D341Med (cell line): ENCODE data around the gene NPVF.

ENCODE experiments used
- DNase-seq: peaks from one replicate; pipeline ENCODE4 v3.0.0; 2012; ENCODE audit warnings: low spot score

NPVF gene

GRCh38 chr7:25234336-25234735, 6.0 kb upstream of the NPVF start:
- no peak for DNase-seq

- no peak for DNase-seq
Measured at GRCh38 chr7:25223206-25223605, 5.1 kb downstream of the NPVF start.

DNA sequence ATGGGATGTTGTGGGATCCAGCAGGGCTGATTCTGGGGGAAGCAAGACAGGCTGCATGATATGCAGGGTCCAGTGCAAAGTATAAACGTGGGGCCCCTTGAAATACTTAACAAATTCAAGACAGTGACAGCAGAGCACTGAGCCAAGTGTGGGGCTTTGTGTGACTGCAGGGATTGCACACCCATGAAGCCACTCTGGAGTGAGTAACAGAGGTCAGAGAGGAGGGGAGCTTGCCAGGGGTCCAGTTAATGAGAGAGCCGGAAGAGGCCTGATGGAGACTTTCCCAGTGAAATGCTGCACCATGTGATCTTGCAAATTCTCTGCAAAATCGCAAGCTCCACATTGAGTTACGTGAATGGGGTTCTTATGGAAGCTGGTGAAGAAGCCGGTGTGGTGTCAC, 5.6 kb downstream of the NPVF start:
- no peak for DNase-seq

GRCh38 chr7:25221009-25221408, 7.3 kb downstream of the NPVF start:
- no peak for DNase-seq

DNA sequence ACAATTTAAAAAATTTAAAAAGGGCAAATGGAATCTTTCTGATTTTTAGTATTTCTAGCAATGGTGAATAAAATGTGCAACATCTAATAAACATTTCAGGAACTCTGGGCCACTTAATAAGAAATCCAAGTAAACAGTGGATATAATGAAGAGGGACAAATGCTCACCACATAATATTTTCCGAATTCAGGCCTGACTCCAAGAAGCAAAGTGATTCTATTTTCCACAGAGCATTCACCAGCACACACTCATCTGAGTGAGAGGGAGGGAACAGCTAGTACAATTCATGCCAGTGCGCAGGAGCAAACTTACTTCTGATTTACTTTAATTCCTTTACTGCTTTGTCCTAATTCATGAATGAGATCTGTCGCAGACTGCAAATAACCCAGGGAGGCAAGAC, 10.1 kb downstream of the NPVF start:
- DNase-seq, result no peak

DNA sequence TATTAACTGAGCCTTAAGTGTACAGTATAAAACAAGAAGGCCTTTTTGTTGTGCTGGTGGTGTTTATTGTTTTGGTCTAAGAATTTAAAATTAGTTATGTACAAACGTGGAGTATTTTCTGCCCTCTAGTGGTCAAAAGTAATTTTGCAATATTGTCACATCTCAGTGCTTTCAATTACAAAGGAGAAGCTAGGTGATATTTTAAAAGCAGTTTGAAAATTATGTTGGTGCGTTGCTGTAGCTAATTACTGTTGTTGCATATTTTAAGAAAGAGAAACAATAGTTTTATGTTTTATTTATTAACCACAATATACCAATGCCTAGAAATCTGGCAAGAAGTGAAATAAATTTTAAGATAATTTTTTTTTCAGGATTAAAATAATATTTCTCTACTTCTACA, 11.4 kb downstream of the NPVF start:
- DNase-seq, result no peak

- DNase-seq, result no peak
Measured at GRCh38 chr7:25215694-25216335, 12.5 kb downstream of the NPVF start.

- DNase-seq, result no peak
Measured at GRCh38 chr7:25208525-25209221, 19.6 kb downstream of the NPVF start.

GRCh38 chr7:25207887-25208286, 20.4 kb downstream of the NPVF start:
- no peak for DNase-seq

DNA sequence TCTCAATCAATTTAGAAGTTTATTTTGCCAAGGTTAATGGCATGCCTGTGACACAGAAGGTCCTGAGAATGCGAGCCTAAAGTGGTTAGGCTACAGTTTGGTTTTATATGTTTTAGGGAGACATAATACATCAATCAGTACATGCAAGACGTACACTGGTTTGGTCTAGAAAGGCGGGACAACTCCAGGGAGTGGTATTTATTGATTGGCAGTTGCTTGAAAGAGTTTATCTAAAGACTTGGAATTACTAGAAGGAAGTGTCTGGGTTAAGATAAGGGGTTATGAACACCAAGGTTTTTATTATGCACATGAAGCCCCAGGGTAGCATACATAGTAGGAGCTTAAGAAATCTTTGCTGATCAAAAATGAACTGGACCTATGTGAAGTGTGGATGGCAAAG, 21.5 kb downstream of the NPVF start:
- no peak for DNase-seq

DNA sequence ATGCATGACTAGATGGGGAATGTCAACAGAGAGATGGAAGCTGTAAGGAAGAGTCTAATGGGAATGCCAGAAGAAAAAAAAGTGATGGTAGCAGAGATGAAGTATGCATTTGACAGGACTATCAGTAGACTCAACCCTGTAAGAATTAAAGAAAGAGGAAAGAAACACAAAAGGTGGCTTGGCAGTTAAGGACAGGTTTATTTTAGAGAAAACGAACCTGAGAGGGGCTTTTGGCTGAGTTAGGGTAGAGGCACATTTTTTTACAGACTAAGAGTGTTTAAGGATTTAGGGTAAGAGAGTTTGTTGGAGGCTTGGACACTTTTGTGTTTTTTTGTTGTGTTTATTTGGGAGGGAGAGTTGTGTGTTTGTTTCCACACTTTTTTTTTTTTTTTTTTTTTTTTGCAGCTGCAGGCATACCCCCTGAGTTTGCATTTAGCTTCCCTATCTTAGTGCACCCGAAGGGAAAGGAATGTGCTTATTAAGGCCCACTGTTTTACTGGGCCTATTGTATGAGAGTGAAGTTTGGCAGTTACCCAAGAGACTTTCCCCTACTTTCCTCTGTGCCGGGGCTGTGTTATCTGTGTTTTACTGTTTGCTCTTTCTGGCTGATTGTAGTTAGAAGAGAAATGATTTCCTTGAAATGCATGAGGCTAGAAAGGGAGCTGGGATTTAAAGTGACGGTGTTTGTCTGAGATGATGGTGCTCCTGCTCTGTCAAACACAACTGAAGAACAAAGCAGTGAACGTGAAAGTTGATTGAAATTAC, 32.0 kb downstream of the NPVF start:
- DNase-seq, result no peak

DNA sequence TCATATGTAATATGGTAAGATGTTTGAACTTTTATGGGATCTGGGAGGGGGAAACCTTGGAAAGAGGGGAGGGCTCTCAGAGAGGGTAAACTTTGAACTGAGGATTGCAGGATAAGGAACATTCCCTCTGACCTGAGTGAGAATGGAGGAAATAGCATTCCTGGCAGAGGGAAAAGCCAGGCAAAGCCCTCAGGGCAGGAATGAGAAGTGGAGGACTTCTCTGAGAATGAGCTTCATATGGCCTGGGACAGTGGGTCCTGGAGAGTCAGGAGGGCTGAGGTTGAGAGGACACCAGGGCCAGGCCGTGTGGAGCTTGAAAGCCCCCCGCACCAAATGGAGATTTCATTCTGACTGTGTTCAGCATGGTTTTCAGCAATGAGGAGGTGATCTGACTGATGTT, 34.2 kb downstream of the NPVF start:
- no peak for DNase-seq

DNA sequence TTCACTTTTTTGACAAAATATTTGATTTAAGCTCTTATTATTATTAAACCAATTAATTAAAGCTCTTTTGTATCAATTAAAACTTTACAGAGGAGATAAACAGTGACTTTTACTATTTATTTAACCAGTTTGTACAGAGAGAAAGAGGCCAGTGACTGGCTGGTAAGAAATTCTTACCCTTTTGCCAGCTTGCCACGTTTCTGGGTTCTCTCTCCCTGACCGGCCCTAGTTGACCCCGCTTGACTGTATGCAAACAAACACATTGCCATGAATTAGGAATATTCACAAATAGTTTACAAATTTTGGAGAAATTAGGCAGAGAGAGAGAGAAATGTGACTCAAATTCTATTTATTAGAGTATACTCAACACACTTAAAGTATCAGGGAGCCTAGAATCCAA, 36.2 kb downstream of the NPVF start:
- DNase-seq, result no peak

- no peak for DNase-seq
Measured at GRCh38 chr7:25189197-25189596, 39.1 kb downstream of the NPVF start.

DNA sequence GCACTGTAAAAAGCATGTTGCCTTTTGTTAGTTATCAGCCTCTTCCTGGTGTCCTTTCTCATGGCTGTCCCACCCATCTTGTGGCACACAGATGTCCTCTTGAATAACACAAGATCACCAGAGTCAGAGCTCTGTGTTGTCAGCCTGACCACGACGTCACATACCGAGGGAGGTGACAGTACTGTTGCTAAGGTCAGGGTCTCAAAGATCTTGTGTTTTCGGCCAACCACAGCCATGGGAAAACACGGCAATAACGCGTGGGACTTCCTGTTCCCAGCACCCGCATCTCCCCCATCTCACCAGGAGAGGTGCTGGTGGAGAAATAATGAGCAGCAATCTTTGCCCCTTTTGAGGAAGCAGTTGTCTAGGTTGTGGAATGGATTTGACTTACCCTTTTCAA, 40.4 kb downstream of the NPVF start:
- DNase-seq, result no peak

- DNase-seq, result no peak
Measured at GRCh38 chr7:25186436-25186835, 41.9 kb downstream of the NPVF start.

DNA sequence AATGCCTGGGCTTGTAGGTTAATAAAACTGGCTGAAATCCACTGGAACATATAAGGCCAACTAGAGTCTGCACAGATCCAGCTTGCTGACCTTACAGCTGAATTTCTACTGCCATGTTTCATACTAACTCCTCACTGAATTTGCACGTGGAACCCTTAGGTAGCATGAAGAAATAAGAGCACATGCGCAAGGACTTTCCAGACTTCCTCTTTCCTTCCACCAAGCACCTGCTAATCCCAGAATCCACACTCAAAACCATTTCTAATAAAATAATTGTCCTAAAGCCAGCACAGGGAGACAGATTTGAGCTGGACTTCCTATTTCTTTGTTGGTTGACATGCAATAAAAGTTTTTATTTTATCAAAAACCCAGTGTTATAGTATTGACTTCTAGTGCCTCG, 46.8 kb downstream of the NPVF start:
- DNase-seq, result no peak

DNA sequence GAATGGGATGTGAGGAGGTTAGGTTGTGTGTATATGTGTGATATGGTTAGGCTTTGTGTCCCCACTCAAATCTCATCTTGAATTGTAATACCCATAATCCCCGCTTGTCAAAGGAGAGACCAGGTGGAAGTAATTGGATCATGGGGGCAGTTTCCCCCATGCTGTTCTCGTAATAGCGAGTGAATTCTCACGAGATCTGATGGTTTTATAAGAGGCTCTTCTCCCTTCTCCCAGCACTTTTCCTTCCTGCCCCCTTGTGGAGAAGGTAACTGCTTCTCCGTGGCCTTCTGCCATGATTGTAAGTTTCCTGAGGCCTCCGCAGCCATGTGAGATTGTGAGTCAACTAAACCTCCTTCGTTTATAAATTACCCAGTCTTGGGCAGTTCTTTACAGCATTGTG, 47.3 kb downstream of the NPVF start:
- no peak for DNase-seq

DNA sequence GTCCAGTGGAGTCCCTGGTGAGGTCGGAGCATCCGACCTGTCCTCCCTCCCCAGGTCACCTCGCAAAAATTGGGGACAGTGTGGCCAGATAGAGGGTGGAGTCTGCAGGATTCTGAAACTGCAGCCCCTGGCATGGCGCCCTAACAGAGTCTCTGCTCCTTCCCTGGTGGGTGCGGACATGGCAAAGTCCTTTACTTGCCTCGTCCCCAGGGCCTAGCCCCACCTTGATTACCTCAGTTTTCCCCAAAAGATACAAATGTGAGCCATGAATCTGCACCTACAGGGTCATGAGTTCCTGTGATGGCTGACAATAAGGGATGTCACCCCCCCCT, 47.7 kb downstream of the NPVF start:
- no peak for DNase-seq

- DNase-seq, result peak; percentile 96
Measured at GRCh38 chr7:25179771-25180591, 48.3 kb downstream of the NPVF start.

GRCh38 chr7:25179325-25179724, 49.0 kb downstream of the NPVF start:
- DNase-seq, result no peak
